ENCODE data around the gene RNF138.
"Not testable (repeated sequence)": the region's sequence is repeated elsewhere in the genome, so short reads cannot be mapped to it uniquely, and the experiment has no call there.

Gene RNF138, protein sequence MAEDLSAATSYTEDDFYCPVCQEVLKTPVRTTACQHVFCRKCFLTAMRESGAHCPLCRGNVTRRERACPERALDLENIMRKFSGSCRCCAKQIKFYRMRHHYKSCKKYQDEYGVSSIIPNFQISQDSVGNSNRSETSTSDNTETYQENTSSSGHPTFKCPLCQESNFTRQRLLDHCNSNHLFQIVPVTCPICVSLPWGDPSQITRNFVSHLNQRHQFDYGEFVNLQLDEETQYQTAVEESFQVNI

DNA sequence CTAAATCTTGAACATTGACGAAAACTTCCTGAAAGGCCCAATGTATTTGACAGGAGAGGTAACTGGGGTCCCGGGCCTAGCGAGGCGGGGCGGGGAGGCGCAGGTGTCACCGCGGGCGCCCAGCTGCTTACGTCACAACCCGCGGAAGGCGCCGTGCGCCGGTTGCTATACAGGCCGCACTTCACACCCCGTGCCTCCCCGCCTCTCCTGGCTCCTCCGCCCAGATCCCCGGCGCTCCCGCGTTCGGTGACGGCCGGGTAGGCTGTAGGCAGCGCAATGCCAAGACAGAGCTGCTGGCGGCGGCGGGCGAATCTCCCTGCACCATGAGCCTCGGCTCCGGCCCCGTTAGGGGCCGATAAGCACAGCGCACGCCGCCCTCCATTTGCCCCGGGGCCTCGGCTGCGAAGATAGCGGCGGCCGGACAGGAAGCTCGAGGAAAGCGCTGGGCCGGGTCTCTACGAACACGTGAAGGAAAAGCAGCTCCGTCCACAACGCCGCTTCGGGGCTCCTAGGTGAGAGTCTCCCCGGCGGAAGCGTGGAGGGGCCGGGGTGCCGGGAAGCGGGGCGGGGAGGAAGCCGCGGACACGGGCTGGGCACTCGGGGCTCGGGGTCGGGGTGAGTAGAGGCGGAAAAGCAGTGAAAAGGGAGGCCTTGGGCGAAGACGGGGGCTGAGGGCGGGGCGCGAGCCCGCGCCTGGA, at the start of gene RNF138:
Gene RNF138 (plus strand): TSS at position 151 of the 698 bp plus-strand sequence. CDS start 903 bp downstream, outside the sequence.
- peak; percentile 29 for DNase-seq

DNA sequence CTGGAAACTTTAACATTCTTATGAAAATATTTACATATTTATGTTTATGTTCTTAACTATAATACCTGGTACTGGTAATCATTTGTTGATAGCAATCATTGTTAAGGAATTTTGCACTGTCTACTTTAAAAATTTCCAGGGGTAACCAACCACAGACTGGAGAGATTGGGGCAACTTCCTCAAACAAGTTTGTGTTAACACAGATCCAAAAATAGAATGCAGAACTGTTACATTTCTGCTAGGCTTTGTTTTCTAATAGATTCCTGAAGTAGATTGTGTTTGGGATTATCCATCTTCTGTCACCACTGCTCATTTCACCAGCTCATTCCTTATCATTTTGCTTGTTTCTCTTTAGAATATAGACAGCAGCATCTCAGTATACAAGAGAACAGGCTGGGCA, 49.3 kb upstream of the RNF138 start:
- no peak for DNase-seq

DNA sequence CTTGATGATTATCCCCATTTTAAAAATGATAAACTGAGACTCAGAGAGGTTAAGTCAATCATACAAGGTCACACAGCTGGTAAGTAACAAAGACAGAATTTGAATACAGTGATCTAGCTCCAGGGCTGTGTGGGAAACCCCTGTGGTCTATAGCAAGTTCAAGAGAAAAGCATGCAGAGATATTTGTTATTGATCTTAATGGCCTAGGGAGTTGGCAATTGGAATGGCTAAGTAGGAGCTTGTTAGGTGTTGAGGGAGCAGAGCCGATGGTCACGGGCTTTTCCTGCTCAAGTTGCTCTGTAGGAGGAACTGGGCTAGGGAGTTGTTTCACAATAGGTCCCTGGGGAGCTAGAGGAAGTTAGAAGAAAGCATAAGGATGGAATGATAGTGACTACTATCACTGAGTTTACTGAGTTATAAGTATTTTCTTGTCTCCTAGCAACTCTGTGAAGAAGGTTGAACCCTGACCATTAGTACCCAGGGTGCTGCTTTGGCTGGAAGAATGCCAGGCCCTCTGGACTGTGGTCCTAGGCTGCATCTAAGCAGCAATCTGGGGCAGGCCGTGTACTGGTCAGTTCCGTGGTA, 43.1 kb upstream of the RNF138 start:
- no peak for DNase-seq

DNA sequence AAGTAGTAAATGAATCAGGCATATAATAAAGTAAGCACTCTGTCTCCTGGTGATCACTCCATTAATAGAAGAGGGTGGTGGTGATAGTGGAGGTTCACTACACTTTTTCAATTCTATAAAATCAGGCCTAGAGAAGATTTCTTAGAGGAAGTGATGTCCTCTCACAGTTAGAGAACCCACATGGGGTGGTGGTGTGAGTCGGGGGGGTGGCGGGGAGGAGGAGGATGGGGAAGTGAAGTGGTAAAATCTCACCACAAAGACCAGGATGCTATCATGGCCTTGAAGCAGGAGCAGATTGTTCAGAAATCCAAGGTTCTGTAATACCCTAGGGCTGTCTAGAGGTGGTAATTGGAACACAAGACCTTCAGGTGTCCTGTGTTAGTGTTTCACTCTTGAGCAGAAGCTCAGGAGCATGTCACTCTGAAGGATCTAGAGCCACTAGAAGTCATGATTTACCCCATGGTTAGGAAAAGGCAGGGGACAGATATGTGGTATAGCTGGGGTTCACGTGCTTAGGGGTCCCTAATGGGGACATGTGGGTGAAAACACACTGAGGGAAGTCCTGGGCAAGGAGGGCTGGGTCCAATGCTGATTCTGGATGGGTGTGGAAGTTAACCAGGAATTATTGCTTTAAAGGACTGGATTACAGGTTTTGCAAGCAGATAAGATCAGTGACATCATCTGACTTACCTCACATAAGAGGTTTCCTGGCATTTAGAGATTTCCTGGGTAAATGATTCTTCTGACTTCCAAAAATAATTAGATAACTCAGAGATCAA, 42.1 kb upstream of the RNF138 start:
- DNase-seq, result no peak

DNA sequence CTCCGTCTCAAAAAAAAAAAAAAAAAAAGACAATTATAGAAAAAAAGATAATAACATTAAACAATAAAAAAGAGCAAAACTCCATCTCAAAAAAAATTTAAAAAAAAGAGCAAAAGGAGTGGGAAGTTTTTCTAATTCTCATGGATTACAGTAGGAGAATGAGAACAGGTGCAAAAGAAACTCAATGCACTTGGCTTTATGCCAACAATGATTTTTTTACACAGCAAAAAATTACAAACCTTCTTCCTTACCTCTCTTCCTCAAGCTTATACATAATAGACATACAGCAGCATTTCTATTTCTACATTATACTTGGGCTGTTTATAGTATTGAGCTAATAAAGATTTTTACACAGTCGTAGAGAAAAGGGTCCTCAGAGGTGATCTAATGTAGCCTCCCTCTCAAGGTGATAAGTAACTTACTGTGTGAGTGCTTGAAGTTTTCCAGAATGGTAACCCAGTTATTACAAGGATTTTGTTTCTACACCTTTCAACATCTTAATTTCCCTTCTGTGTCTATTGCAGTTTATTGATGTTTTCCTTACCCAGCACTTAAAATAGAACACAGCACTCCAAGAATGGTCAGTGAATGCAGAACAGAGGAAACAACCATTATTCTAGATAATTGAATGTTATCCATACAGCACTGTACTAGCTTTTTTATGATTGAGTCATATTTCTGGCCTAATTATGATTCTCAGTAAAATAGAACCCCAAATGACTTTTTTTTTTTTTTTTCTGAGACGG, 34.9 kb upstream of the RNF138 start:
- no peak for DNase-seq

DNA sequence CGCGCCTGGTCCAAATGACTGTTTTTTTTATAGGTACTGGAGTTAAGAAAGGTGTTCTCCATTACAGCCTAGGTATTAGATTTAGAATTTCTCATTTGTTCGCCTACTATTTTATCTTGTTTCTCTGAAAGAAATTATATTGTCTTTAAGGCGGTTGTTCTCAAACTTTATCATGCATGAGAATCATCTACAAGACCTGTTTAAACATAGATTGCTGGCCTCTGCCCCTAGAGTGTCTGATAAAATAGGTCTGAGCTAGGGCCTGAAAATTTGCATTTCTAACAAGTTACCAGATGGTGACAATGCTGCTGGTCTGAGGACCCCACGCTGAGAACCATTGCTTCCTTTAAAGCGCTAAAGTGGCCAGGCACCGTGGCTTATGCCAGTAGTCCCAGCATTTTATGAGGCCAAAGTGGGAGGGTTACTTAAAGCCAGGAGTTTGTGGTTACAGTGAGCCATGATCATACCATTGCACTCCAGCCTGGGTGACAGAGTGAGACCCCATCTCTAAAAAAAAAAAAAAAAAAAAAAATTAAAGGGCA, 34.0 kb upstream of the RNF138 start:
- DNase-seq, result peak; percentile 35

DNA sequence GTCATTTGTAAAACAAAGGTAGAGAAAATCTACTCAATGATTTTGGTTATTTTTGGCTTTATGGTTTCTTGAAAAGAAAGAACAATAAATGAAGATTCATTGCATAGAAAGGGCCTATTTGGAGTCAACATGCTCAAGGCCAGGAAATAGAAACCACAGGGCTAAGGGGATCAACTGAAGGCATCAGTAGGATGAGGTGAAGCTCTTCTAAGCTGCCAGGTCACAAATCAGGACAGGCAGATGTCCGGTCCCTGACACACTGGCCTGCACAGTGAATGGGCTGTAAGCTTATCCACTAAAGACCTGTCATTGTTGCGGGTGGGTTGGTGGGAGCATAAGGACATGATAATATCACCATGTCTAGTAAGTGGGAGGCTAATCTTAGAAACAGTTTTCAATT, 31.6 kb upstream of the RNF138 start:
- DNase-seq, result no peak

DNA sequence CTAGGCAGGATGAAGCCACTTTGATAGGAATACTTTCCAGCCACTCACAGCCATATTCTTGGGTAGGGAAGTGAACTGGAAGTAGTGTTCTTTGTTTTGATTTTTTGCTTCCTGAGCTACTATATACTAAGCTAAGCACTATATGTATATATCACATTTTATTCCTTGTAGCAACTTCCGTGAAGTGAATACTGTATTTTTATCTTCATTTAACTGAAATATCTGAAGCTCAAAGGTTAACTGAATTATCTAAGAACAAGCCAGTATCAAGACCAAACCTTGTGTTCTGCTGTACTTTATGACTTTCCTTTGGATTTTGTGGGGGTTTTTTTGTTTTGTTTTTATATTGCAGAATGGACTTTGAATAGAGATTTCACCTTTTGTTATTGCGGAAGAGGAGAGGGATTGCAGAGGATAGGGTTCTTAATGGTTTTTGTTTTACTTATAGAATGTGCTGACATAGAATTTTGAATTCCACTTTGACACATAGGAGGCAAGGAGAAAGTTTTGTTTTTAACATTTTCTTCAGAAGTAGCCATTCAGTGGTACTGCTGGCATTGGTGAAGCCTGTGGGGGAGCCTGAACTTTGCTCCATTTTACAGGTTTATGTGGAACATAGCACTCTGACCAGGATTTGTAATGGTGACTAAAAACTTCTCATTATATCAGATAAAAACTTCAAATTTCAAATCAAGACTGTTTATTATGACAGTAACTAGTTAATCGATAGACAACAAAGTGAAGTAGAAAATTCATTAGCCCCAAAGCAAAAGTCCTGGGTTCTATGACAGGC, 24.1 kb upstream of the RNF138 start:
- no peak for DNase-seq

DNA sequence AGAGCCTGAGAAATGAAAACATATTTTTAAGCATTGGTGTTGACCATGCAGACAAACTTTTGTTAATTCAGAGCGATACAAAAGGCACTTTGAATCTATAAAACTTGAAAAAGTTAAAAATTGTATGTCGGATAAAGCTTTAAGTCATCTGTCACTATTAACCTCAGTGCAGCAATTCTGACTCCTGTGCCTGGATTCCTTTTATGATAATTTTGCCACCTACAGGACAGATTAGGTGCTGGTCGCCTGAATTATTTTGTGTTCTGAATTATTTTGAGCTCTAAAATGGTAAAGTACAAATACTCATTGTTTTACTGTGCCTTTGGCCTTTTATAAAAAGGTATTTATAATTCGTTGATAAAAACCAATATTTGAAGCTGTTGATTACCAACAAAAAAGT, 19.4 kb upstream of the RNF138 start:
- DNase-seq, result no peak

DNA sequence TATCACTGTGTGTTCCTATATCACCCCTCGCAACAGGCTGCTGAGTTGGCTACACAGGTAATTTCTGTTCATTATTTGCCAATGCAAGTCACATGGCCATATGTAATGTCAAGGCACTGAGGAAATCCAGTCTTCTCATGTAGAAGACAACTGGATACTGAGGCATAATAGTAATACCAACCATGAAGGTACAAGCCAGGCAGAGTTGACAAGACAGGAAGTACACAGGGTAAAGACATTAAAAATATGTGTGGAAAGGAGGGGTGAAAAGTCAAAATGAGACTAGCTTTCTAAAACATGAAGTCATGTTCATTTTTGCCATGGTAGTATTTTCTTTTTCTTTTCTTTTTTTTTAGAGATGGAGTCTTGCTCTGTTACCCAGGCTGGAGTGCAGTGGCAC, 17.5 kb upstream of the RNF138 start:
- DNase-seq, result no peak

DNA sequence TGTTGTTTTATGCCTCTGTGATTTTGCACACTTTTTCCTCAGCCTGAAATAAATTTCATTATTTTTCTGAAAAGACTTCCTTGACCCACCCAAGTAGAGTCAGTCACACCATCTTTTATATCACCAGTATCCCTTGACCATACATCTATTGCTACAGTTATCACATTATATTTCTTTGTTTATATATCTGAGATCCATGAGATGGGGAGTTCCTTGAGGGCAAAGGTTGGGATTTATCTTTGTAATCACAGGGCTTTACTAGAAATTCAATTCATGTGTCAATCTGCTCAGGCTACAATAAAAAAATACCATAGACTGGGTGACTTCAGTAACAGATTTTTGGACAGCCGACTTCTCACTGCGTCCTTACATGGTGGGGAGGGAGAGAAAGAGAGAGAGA, 12.8 kb upstream of the RNF138 start:
- DNase-seq, result no peak

DNA sequence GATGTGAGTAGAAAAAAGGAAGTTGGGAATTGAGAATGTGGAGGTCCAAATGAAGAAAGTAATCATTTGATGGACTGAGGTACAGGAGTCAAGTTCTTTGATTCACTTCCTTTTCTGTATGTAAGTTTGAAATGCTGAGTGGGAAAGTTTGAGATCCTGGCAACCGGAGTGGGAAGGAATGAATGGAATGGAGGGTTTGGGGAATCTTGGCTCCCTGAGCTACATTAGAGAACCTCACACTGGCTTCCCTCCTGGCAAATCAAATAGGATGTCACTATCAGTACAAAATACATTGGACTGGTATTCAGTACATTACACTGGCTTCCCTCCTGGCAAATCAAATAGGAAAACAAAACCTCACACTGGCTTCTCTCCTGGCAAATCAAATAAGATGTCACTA, 9.8 kb upstream of the RNF138 start:
- no peak for DNase-seq

DNA sequence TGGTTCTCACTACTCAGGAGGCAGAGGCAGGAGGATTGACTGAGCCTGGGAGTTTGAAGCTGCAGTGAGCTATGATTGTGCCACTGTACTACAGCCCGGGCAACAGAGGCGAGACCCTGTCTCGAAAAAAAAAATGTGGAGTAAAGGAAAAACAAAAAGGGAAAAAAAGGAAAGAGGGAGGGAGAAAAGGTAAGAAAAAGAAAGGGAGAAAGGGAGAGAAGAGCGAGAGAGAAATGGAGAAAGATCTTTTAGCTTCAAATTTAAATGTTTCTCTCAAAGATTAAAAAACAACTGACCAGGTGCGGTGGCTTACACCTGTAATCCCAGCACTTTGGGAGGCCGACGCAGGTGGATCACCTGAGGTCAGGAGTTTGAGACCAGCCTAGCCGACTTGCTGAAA, 7.9 kb upstream of the RNF138 start:
- no peak for DNase-seq

DNA sequence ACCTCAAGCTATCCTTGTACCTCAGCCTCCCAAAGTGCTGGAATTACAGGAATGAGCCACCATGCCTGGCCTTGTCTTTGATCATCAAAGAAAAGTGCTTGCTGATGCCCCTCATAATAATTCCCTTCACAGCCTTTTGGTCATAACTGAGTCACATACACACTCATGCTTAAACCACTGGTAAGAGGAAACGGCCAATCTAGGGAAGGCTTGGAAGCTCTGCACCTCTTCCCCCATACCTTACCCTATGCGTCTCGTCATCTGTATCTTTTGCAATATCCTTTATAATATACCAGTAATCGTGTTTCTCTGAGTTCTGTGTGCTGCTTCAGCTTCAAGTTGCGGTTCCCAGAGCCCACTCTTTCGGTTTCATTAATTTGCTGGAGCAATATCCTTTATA, 4.8 kb upstream of the RNF138 start:
- no peak for DNase-seq

DNA sequence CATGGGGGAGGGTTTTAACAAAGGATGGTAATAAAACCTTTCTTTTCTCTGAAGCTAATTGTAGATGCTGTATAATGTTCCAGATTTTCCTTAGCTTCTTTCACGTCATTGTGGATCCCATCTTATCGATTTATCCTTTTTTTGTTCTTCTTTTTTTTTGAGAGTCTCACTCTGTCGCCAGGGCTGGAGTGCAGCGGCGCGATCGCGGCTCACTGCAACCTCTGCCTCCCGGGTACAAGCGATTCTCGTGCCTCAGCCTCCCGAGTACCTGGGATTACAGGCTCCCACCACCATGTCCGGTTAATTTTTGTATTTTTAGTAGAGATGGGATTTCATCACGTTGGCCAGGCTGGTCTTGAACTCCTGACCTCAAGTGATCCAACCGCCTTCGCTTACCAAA, 843 bp upstream of the RNF138 start:
- DNase-seq, result not testable (repeated sequence)

DNA sequence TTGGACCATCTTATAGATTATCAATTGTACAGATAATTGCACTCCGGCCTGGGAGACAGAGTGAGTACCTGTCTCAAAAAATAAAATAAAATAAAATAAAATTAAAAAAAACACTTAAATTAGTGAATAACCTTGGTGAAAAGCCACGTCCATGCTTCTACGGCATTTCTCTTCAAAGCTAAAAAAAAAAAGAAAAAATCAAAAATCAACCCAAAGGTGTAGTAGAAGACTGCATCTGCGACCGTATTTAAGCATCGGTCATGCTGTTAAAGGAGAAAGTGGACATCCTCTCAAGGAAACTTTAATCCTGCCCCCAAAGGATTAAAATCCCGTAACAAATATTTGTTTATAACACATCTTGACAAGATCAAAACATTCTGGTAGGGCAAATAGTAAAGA, 350 bp upstream of the RNF138 start:
- DNase-seq, result no peak

DNA sequence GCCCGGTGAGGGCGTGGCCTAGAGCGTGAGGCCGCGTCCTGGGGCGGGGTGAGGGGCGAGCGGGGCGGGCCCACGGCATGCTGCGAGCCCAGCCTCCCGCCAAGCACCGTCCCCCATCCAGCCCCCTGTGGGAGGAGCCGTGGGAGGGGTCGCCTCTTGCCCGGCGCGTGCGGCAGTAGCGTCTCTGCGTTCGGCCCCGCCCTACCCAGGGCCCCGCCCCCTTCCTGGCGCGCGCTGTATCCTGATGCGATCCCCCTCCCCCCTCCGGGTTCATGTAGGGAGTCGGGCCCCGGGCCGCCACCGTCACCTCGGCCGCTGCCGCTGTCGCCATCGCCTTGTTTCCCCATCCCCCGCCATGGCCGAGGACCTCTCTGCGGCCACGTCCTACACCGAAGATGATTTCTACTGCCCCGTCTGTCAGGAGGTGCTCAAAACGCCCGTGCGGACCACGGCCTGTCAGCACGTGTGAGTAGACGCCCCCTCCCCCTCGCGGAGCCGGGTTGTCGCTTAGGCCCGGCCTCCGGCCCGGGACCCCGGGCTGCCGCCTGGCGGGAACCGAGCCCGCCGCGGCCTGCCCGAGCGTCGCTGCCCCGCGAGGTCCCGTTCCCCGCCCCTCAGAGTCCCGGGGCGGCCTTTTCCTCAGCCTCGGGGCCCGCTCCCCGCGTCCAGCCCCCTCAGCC, 888 bp downstream of the RNF138 start:
- peak; percentile 75 for DNase-seq

DNA sequence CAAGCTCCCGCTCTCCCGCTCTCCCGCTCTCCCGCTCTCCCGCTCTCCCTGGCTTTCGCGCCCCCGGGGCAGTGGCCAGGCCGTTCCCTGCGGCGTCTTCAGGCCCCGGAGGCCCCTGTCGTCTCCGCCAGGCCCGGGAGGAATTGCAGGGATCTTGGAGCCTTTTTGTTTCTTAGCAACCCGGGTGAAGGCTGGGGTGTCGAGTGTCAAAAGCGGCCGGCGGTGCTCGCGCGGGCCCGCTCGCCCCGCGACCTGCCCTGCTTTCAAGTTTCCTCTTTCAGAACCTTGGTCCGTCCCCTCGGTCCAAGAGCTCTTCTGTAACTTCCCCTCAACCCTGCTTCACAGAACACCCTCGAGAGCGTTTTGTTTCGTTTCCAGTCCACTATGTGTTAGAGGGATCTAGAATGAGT, 1.4 kb downstream of the RNF138 start:
- DNase-seq, result no peak

DNA sequence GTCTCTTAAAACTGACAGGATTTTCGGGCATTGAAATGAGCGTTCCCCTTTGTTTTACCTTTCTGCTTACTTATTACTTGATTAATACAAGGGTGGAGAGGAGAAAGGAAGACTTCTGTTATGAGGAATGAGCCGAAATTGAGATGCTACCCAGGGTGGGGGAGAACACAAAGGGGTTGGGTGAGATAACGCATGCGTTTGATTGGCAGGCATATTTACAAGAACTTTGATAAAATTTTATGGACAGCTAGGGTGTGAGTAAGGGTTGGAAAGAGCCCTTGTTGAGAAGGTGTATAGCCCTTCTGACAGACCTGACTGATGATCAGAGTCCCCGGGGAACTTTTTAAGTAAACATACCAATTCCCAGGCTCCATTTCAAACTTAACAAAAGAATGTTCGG, 1.8 kb downstream of the RNF138 start:
- no peak for DNase-seq

DNA sequence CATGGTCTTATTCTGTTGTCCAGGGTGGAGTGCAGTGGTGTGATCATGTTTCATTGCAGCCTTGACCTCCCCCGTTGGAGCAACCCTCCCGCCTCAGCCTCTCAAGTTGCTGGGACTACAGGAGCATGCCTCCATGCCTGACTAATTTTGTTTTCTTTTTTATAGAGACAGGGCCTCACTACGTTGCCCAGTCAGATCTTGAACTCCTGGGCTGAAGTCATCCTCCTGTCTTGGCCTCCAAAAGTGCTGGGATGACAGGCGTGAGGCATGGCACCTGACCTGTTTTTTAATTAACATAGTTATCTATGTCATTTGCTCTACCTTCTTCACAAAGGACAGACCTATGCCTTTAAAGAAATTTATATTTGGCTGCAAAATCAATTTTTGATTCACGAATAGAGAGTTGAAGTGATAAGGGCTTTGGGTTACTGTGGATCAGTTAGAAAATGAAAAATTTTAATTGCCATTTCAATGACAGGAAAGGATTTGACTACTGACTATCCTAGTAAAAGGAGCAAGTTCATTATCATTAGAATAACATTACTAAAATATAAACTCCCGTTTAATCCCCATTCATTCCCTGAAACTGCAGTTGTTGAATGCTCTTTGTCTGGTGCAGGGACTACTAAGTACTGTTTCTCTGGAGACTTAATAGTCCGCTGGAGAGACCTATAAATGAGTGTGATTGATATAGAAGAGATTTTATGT, 3.7 kb downstream of the RNF138 start:
- DNase-seq, result no peak

DNA sequence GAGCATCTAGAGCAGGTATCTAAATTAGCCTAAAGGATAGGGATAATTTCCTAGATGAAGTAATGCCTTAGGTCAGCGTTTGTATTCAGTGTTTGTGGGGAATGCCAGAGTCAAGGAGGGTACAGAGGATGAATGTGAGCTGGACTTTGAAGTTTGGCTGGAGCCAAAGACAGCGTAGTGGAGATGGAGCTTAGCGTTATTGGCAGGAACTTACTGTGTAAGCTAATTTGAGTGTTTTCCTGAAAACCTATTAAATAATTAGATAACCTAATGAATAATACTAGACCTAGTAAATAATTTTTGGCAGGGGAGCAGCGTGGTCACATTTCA, 4.2 kb downstream of the RNF138 start:
- DNase-seq, result no peak

All from NCI-H524 treated with DMSO at 0.1 percent for 48 hours (cell line).